ES-I3 (cell line): ENCODE measurements around the gene RBMS1.
"Not testable (repeated sequence)": the region's sequence is repeated elsewhere in the genome, so short reads cannot be mapped to it uniquely, and the experiment has no call there.

ENCODE experiments used
- H3K36me3 ChIP-seq: 2 replicates; pipeline ENCODE4 v1.6.1; 2013; ENCODE audit warnings: mild to moderate bottlenecking, low read length, control low read depth, moderate library complexity; ENCODE audit not compliant: insufficient read depth
- H3K4me1 ChIP-seq: 2 replicates; pipeline ENCODE4 v1.6.1; 2013; ENCODE audit warnings: mild to moderate bottlenecking, control low read depth, low read length; ENCODE audit not compliant: insufficient read depth
- H3K9ac ChIP-seq: 2 replicates; pipeline ENCODE4 v1.6.1; 2013; ENCODE audit warnings: low read depth, mild to moderate bottlenecking, low read length, moderate library complexity
- H3K9me3 ChIP-seq: 2 replicates; pipeline ENCODE4 v1.6.1; 2013; ENCODE audit warnings: mild to moderate bottlenecking, low read length, moderate library complexity; ENCODE audit not compliant: control insufficient read depth, insufficient read depth

RBMS1 gene

DNA sequence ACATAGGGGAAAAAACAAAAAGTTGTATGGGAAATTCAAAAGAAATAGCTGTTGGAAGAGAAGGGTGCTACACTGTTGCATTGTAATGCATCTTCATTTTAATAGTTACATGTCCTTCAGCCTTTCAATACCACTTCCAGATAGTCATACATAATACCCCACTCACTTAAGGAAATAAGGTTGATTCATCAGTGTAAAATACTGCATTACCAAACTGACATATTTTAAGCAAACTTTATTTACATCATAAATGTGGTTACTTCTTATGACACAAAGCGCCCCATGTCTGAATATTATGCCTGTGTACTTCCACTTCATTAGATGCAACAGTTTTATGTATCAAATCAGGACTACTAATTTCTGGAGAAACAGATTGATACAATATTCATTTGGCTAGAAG is 4.5 kb downstream of the RBMS1 start:
- no peaks in the 10 kb centered on the region for H3K36me3 ChIP-seq
- no peak overlapping the region for H3K9ac ChIP-seq
- no peaks in the 10 kb centered on the region for H3K9me3 ChIP-seq
- H3K4me1 ChIP-seq: peaks cover 8% of the 10 kb centered on the region; the same call in 1 of the 2 replicates

DNA sequence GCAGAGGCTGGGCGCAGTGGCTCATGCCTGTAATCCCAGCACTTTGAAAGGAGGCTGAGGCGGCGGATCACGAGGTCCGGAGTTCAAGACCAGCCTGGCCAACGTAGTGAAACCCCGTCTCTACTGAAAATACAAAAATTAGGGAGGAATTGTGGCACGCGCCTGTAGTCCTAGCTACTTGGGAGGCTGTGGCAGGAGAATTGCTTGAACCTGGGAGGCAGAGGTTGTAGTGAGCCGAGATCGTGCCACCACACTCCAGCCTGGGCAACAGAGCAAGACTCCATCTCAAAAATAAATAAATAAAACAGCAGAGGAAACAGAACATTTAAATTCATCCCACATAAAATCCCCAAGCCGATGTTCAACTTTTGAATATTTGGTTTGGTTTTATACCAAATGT is 5.3 kb downstream of the RBMS1 start:
- not testable (repeated sequence) for H3K9me3 ChIP-seq, H3K4me1 ChIP-seq, H3K9ac ChIP-seq, H3K36me3 ChIP-seq

DNA sequence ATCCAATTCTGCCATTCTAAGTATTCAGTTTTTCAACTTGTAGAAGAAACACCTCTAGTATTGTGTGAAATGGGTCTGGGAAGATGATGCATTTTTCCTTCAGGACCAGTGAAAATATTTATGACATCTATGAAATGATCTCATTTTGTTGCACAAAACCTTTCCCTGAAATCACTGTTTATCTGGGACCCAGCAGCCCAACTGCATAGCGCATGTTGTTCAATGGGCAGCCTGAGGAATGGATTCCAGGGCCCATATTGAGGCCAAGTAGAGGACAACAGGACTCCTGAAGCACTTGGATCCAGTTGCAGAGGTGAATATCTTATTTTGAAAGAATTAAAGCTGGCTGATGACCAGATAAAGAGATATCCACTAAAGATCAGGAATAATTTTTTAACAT is 7.3 kb downstream of the RBMS1 start:
- Histone ChIP-seq H3K9ac (no peak overlapping the region), H3K9me3 (no peaks in the 10 kb centered on the region), H3K4me1 (peaks cover 8% of the 10 kb centered on the region; the same call in 1 of the 2 replicates), H3K36me3 (no peaks in the 10 kb centered on the region)

- Histone ChIP-seq H3K9ac (no peak overlapping the region), H3K9me3 (no peaks in the 10 kb centered on the region), H3K4me1 (peaks cover 8% of the 10 kb centered on the region; the same call in 1 of the 2 replicates), H3K36me3 (no peaks in the 10 kb centered on the region)
These were observed 8.6 kb downstream of the RBMS1 start for GRCh38 chr2:160484859-160485520.

- Histone ChIP-seq H3K4me1 (peaks cover 12% of the 10 kb centered on the region), H3K9me3 (no peaks in the 10 kb centered on the region), H3K9ac (no peak overlapping the region), H3K36me3 (no peaks in the 10 kb centered on the region)
These were observed 10.9 kb downstream of the RBMS1 start for GRCh38 chr2:160482673-160483072.

- Histone ChIP-seq H3K36me3 (no peaks in the 10 kb centered on the region), H3K4me1 (peaks cover 17% of the 10 kb centered on the region), H3K9ac (no peak overlapping the region), H3K9me3 (no peaks in the 10 kb centered on the region)
These were observed 14.3 kb downstream of the RBMS1 start for GRCh38 chr2:160479269-160479668.

- Histone ChIP-seq H3K36me3 (no peaks in the 10 kb centered on the region), H3K4me1 (peaks cover 20% of the 10 kb centered on the region)
These were observed 14.9 kb downstream of the RBMS1 start for GRCh38 chr2:160478660-160479059.

DNA sequence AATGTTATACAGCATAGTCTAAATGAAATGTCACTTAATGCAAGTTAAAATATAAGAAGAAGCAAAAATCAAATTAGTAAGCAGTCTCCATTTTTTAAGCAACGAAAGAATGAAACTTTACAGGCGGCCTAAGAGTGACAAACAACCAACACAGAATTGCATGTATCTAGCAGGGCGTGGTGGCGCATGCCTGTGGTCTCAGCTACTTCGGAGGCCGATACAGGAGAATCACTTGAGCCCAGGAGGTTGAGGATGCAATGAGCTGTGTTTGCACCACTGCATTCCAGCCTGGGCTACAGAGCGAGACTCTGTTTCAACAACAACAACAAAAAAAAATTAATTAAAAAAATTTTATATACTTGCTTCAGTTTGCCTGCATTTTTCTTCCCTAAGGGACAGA is 16.6 kb downstream of the RBMS1 start:
- Histone ChIP-seq H3K9ac (no peak overlapping the region), H3K4me1 (peaks cover 29% of the 10 kb centered on the region), H3K36me3 (no peaks in the 10 kb centered on the region), H3K9me3 (no peaks in the 10 kb centered on the region)

More at GRCh38 chr2:160478660-160479059, 14.9 kb downstream of the RBMS1 start:
- no peaks in the 10 kb centered on the region for H3K9me3 ChIP-seq
- no peak overlapping the region for H3K9ac ChIP-seq

- no peaks in the 10 kb centered on the region for H3K36me3 ChIP-seq
- H3K4me1 ChIP-seq: peaks cover 29% of the 10 kb centered on the region
- H3K9me3 ChIP-seq: no peaks in the 10 kb centered on the region
- H3K9ac ChIP-seq: no peak overlapping the region
These were observed 18.5 kb downstream of the RBMS1 start for GRCh38 chr2:160474891-160475787.

- Histone ChIP-seq H3K4me1 (peaks cover 28% of the 10 kb centered on the region), H3K9ac (no peak overlapping the region), H3K36me3 (no peaks in the 10 kb centered on the region), H3K9me3 (no peaks in the 10 kb centered on the region)
These were observed 19.3 kb downstream of the RBMS1 start for GRCh38 chr2:160474319-160474645.

DNA sequence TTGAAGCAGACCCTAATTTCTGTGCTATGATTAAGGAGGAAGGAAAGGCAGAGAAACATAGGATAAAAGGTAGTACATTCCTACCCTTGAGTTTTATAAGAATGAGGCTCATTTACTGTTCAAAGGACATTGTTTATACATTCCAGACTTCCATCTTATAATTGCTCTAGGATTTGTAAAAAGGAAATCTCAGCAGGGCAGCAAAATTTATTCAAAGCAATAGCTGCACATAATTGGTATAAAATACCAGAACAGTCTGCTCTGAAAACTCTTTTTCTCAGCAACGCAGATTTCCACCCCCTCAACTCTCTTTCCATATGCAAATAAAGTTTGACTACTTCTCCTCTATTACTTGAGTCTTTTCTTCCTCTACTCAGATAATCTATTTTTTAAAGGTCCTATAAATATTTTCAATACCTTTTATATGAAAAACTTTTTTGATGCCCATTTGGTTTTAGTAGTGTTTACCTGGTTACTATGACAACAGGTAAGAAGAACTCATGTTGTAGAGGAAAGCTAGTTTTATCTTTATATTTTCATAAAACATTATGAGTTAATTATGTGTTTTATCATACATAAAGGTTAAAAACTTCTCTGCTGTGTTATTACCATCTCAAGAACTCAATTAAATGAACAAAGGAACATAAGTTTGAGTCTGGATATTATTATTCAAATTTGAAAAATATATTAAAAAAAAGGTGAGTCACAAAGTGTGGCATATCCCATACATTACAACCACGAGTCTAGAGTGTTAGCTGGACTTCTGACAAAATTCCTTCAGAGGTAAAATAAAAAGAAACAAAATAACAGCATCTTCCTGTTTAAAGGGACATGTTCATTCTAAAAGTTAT is 19.9 kb downstream of the RBMS1 start:
- H3K9ac ChIP-seq: no peak overlapping the region
- no peaks in the 10 kb centered on the region for H3K9me3 ChIP-seq
- peaks cover 22% of the 10 kb centered on the region; the same call in 1 of the 2 replicates for H3K4me1 ChIP-seq

GRCh38 chr2:160472839-160473251 is 20.8 kb downstream of the RBMS1 start:
- no peak overlapping the region for H3K9ac ChIP-seq
- H3K9me3 ChIP-seq: no peaks in the 10 kb centered on the region
- peaks cover 21% of the 10 kb centered on the region; the same call in 1 of the 2 replicates for H3K4me1 ChIP-seq
- no peaks in the 10 kb centered on the region for H3K36me3 ChIP-seq

More for the DNA sequence above, 19.9 kb downstream of the RBMS1 start:
- H3K36me3 ChIP-seq: no peaks in the 10 kb centered on the region

GRCh38 chr2:160471950-160472349 is 21.7 kb downstream of the RBMS1 start:
- Histone ChIP-seq H3K9me3 (no peaks in the 10 kb centered on the region), H3K4me1 (peaks cover 21% of the 10 kb centered on the region; the same call in 1 of the 2 replicates), H3K36me3 (no peaks in the 10 kb centered on the region), H3K9ac (no peak overlapping the region)

GRCh38 chr2:160469621-160470204 is 23.9 kb downstream of the RBMS1 start:
- no peaks in the 10 kb centered on the region for H3K36me3 ChIP-seq
- H3K4me1 ChIP-seq: peaks cover 14% of the 10 kb centered on the region; the same call in 1 of the 2 replicates
- no peaks in the 10 kb centered on the region for H3K9me3 ChIP-seq
- no peak overlapping the region for H3K9ac ChIP-seq
